Keratinocyte (primary cell): ENCODE measurements around the gene MAEA. TPM values are rescaled to one million over a fixed set of nuclear protein-coding genes. Genes with fewer than 3 reads are reported as not detected.
A peak's percentile ranks its signal among the peaks of the same experiment; 100 is the strongest.

Experiments
- DNase-seq: peaks from one replicate; pipeline ENCODE4 v3.0.0-alpha.2; 2011; ENCODE audit warnings: low read depth, missing footprints, low spot score
- FAIRE-seq: peaks from 2 replicates; lab custom pipeline; 2011; peaks lifted over from hg19 to GRCh38; lab: Jason Lieb, UNC
- H2AFZ ChIP-seq: 2 replicates; pipeline ENCODE4 v1.6.0; 2012; ENCODE audit warnings: low read length, control low read depth, inconsistent platforms; ENCODE audit not compliant: control insufficient read depth
- H3K27ac ChIP-seq: 2 replicates; pipeline ENCODE4 v1.5.1; 2011; ENCODE audit warnings: low read length; ENCODE audit not compliant: control insufficient read depth, insufficient read depth
- H3K27me3 ChIP-seq: 3 replicates; pipeline ENCODE4 v1.6.0; 2011; ENCODE audit warnings: low read length; ENCODE audit not compliant: control insufficient read depth, insufficient read depth; ENCODE audit errors: extremely low read depth
- H3K36me3 ChIP-seq, 2 experiments: 2 replicates in 1 of 2; 3 replicates in 1 of 2; pipeline ENCODE4 v1.5.1; 2011; ENCODE audit warnings: low read length in 2 of 2, mild to moderate bottlenecking in 1 of 2; ENCODE audit not compliant: control insufficient read depth in 2 of 2, insufficient read depth in 2 of 2; ENCODE audit errors: extremely low read depth in 1 of 2
- H3K4me1 ChIP-seq: 3 replicates; pipeline ENCODE4 v1.5.1; 2011; ENCODE audit warnings: low read length; ENCODE audit not compliant: control insufficient read depth, insufficient read depth; ENCODE audit errors: extremely low read depth
- H3K4me2 ChIP-seq: 3 replicates; pipeline ENCODE4 v1.6.0; 2011; ENCODE audit warnings: low read depth, low read length; ENCODE audit not compliant: control insufficient read depth, insufficient read depth; ENCODE audit errors: extremely low read depth
- H3K4me3 ChIP-seq, 3 experiments: fragments of 200-600 bp in 1 of 3; sonication (generic) in 1 of 3; 2 replicates in 2 of 3; 3 replicates in 1 of 3; pipeline ENCODE4 v1.5.1; 2011 to 2016; ENCODE audit warnings: low read length in 3 of 3, mild to moderate bottlenecking in 3 of 3, control low read depth in 2 of 3, inconsistent platforms in 1 of 3, low read depth in 1 of 3, mixed read lengths in 1 of 3, mixed run types in 1 of 3, moderate library complexity in 1 of 3; ENCODE audit not compliant: control insufficient read depth in 2 of 3, insufficient read depth in 2 of 3; ENCODE audit errors: extremely low read depth in 1 of 3
- H3K79me2 ChIP-seq: 2 replicates; pipeline ENCODE4 v1.6.0; 2012; ENCODE audit warnings: low read length; ENCODE audit not compliant: control insufficient read depth, insufficient read depth
- H3K9ac ChIP-seq: 3 replicates; pipeline ENCODE4 v1.6.0; 2011; ENCODE audit warnings: low read length; ENCODE audit not compliant: control insufficient read depth, insufficient read depth; ENCODE audit errors: extremely low read depth
- H3K9me1 ChIP-seq: 3 replicates; pipeline ENCODE4 v1.6.0; 2011; ENCODE audit warnings: low read length; ENCODE audit not compliant: control insufficient read depth, insufficient read depth; ENCODE audit errors: extremely low read depth
- H3K9me3 ChIP-seq: 2 replicates; pipeline ENCODE4 v1.5.1; 2012; ENCODE audit warnings: low read depth, low read length; ENCODE audit not compliant: control insufficient read depth
- H4K20me1 ChIP-seq: 3 replicates; pipeline ENCODE4 v1.6.0; 2011; ENCODE audit warnings: low read length; ENCODE audit not compliant: control insufficient read depth, insufficient read depth; ENCODE audit errors: extremely low read depth
- EZH2 ChIP-seq: IDR thresholded peaks from one replicate; pipeline ENCODE4 v1.6.1; 2012; ENCODE audit warnings: inconsistent platforms, mild to moderate bottlenecking, low read length, moderate library complexity
- dilution Hi-C: fragments of 300-500 bp; cut with MboI; formaldehyde crosslinking; loops from one replicate; pipeline ENCODE4 v1.7.0; 2020; ENCODE audit warnings: low sequenced_read_pairs; ENCODE audit not compliant: extremely low pct_ligation_motif_present
- polyA plus RNA-seq, 5 experiments: library from polyadenylated mRNA; depleted of rRNA in 3 of 5; stranded (reverse) in 3 of 5; stranded (forward) in 1 of 5; unstranded in 1 of 5; fragments of >200 nt; gene quantifications; 1 replicate in 1 of 5; 2 replicates in 3 of 5; 3 replicates in 1 of 5; pipeline versions ENCODE4 v1.2.1 to v1.2.3, GENCODE V29; 2011 to 2012; ENCODE audit warnings: missing spikeins in 2 of 5, low read depth in 1 of 5, low replicate concordance in 1 of 5
- TF ChIP-seq, protein P1 (sequence below), 3 experiments: IDR thresholded peaks in 1 of 3; conservative IDR thresholded peaks in 1 of 3; optimal IDR thresholded peaks in 1 of 3; 2 replicates in 2 of 3; 3 replicates in 1 of 3; pipeline versions ENCODE3 to v1.5.1; 2011; ENCODE audit warnings: low read length in 3 of 3, mild to moderate bottlenecking in 3 of 3, moderate library complexity in 2 of 3, control low read depth in 1 of 3, inconsistent platforms in 1 of 3; ENCODE audit not compliant: insufficient read depth in 2 of 3; ENCODE audit errors: extremely low read depth in 1 of 3

Gene MAEA
- polyA plus RNA-seq, 1 donor (not counting 4 experiments of a cell fraction or from before 2014, with no cell fraction given) = 89.7 TPM

GRCh38 chr4:1249148-1249730, 40.5 kb upstream of the MAEA start:
- DNase-seq (no peak), FAIRE-seq (no peak)
- Histone ChIP-seq H3K36me3 (peaks cover 3 to 12% of the 10 kb centered on the region in 2 experiments), H4K20me1 (peaks cover 17% of the 10 kb centered on the region), H3K4me2 (peak overlapping the region; percentile 91), H3K9me3 (peaks cover 12% of the 10 kb centered on the region), H3K79me2 (peaks cover 42% of the 10 kb centered on the region), H3K27ac (peak overlapping the region; percentile 71), H3K9ac (peak overlapping the region; percentile 76), H2AFZ (peak overlapping the region; percentile 76), H3K4me3 (peak overlapping the region; percentile 45 to 84 (median 63)), H3K4me1 (peaks cover 28% of the 10 kb centered on the region), H3K27me3 (no peaks in the 10 kb centered on the region), H3K9me1 (no peaks in the 10 kb centered on the region)
- dilution Hi-C loops = no loop called here
- no peak for TF ChIP-seq EZH2
- TF ChIP-seq, protein P1, sequence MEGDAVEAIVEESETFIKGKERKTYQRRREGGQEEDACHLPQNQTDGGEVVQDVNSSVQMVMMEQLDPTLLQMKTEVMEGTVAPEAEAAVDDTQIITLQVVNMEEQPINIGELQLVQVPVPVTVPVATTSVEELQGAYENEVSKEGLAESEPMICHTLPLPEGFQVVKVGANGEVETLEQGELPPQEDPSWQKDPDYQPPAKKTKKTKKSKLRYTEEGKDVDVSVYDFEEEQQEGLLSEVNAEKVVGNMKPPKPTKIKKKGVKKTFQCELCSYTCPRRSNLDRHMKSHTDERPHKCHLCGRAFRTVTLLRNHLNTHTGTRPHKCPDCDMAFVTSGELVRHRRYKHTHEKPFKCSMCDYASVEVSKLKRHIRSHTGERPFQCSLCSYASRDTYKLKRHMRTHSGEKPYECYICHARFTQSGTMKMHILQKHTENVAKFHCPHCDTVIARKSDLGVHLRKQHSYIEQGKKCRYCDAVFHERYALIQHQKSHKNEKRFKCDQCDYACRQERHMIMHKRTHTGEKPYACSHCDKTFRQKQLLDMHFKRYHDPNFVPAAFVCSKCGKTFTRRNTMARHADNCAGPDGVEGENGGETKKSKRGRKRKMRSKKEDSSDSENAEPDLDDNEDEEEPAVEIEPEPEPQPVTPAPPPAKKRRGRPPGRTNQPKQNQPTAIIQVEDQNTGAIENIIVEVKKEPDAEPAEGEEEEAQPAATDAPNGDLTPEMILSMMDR (optimal IDR thresholded peaks at IDR 0.05 in 1 of 3, IDR thresholded peaks at IDR 0.05 in 1 of 3, conservative IDR thresholded peaks at IDR 0.05 in 1 of 3; ENCODE audit: extremely low read depth in 1 of 3, insufficient read depth in 2 of 3, low read length in 3 of 3) = no peak

DNA sequence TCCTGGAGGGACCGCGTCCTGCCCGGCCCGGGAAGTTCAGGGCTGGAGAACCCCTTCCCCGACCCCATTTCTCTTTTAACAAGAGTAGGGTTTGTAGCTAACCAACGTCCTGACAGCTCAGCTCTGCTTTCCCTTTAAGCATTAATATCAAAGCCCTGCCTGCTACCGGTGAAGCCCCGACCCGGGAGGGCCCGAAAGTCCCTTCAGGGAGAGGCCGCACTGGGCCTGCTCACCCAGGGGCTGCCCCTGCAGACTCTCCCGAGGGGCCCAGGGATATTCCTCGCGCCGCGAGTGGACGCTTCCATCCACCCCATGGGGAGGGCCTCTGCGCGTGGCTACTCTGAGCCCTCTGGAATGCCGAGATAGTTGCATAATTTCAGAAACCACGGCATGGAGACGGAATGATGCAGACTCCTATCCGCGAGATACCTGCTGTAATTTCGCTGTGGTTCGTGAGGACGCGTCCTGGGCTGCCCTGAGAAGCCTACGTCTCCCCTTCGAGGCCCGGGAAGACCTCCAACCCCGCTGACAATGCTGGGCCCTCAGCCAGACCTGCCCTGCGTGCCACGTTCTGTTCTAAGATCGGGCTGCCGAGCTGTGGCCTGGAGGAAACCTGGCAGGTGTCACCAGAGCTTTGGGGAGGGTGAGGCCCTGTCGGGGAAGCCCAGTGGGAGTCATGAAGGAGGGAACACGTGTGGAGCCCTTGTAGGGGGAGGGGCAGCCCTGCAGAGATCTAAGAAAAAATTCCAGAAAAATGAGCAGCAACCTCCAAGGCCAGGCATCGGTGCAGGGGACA, 39.8 kb upstream of the MAEA start:
- Histone ChIP-seq H3K79me2 (peaks cover 35% of the 10 kb centered on the region), H3K27me3 (no peaks in the 10 kb centered on the region), H3K36me3 (peaks cover 2 to 12% of the 10 kb centered on the region in 2 experiments), H2AFZ (peak overlapping the region; percentile 76), H3K9ac (peak overlapping the region; percentile 76), H3K27ac (peak overlapping the region; percentile 71), H3K4me2 (peak overlapping the region; percentile 91), H3K9me1 (no peaks in the 10 kb centered on the region), H3K9me3 (peaks cover 12% of the 10 kb centered on the region), H4K20me1 (peaks cover 14% of the 10 kb centered on the region), H3K4me3 (peak overlapping the region; percentile 45 to 84 (median 63)), H3K4me1 (peaks cover 28% of the 10 kb centered on the region)
- dilution Hi-C loops = no loop called here
- FAIRE-seq = no peak
- DNase-seq = no peak
- no peak for TF ChIP-seq EZH2
- TF ChIP-seq, protein P1 (optimal IDR thresholded peaks at IDR 0.05 in 1 of 3, IDR thresholded peaks at IDR 0.05 in 1 of 3, conservative IDR thresholded peaks at IDR 0.05 in 1 of 3; ENCODE audit: extremely low read depth in 1 of 3, insufficient read depth in 2 of 3, low read length in 3 of 3) = no peak
